Progenitor cell of endocrine pancreas (in vitro differentiated cells): ENCODE results near the gene FAM83F. TPM values are rescaled to one million over a fixed set of nuclear protein-coding genes. Genes with fewer than 3 reads are reported as not detected.
A peak's percentile ranks its signal among the peaks of the same experiment; 100 is the strongest.

Experiments used
- DNase-seq: peaks from one replicate; pipeline ENCODE4 v3.0.0; 2021; ENCODE audit warnings: low spot score; ENCODE audit not compliant: unreplicated experiment
- H3K27ac Mint-ChIP-seq: 2 replicates; pipeline ENCODE4 v1.8.0; 2021; ENCODE audit warnings: mild to moderate bottlenecking, moderate library complexity, mixed read lengths
- H3K27me3 Mint-ChIP-seq: 2 replicates; pipeline ENCODE4 v1.8.0; 2021; ENCODE audit warnings: mixed read lengths
- H3K36me3 Mint-ChIP-seq: 2 replicates; pipeline ENCODE4 v1.8.0; 2022; ENCODE audit warnings: mixed read lengths; ENCODE audit not compliant: insufficient read depth
- H3K4me1 Mint-ChIP-seq: 2 replicates; pipeline ENCODE4 v1.8.0; 2021; ENCODE audit warnings: low read depth, mixed read lengths
- H3K4me3 Mint-ChIP-seq: 2 replicates; pipeline ENCODE4 v1.8.0; 2021; ENCODE audit warnings: low read depth, mild to moderate bottlenecking, moderate library complexity, mixed read lengths
- H3K9me3 Mint-ChIP-seq: 2 replicates; pipeline ENCODE4 v1.8.0; 2021; ENCODE audit warnings: low read depth, mixed read lengths
- total RNA-seq: library from RNA; stranded (reverse); gene quantifications from 2 replicates; pipeline ENCODE4 v1.2.1, GENCODE V29; 2021
- TF ChIP-seq, protein P1 (sequence below): fragments of 200-600 bp; sonication (generic); IDR thresholded peaks from one replicate; pipeline ENCODE4 v1.5.0; 2021; ENCODE audit warnings: antibody characterized with exemption, mild to moderate bottlenecking; ENCODE audit not compliant: unreplicated experiment

Gene FAM83F
- total RNA-seq, 1 donor from 2014 or later, result 19.8 TPM

DNA sequence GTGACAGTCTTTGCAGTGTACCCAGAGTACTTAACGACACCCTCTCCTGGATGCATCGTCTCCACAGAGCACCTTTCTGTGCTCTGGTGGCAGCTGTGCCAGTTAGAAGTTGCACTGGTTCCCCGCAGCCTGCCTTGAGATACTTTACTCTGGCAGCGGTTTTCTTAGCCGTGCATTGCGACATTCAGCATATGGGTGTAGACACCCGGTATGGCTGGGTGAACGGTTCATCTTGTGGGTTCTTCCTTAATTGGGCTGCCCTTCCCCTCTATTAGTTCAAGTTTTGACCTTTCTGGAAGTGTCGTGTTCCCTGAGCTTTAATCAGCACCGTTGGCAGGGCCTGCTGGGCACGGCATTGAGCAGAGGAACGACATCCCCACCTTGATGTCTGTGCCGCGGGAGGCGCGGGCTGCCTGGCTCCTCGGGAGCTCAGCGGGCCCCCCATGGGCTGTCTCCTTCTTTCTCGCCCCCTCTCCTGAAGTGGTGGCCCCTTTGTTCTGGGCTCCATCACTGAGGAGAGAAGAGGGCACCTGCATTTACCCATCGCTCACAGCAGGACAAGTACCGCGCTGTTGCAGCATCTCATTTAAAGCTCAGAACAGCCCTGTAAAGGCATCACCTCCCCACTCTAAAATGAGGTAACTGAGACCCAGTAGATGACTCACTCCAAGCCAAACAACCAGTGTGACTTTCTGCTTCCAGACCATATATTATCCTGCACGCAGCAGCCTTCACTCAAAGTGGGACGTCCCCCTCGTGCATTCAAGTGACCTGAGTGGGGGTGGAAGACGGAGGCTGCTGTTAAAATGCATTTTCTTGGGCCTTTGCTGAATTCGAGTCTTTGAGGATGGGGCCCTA is 13.3 kb downstream of the FAM83F start:
- peaks cover 7% of the 10 kb centered on the region for H3K36me3 Mint-ChIP-seq
- DNase-seq, result no peak
- H3K27ac Mint-ChIP-seq, result peak overlapping the region; percentile 65
- peaks cover 32% of the 10 kb centered on the region for H3K4me1 Mint-ChIP-seq
- H3K9me3 Mint-ChIP-seq, result peaks cover under 1% of the 10 kb centered on the region
- H3K4me3 Mint-ChIP-seq, result no peak overlapping the region
- TF ChIP-seq, protein P1, sequence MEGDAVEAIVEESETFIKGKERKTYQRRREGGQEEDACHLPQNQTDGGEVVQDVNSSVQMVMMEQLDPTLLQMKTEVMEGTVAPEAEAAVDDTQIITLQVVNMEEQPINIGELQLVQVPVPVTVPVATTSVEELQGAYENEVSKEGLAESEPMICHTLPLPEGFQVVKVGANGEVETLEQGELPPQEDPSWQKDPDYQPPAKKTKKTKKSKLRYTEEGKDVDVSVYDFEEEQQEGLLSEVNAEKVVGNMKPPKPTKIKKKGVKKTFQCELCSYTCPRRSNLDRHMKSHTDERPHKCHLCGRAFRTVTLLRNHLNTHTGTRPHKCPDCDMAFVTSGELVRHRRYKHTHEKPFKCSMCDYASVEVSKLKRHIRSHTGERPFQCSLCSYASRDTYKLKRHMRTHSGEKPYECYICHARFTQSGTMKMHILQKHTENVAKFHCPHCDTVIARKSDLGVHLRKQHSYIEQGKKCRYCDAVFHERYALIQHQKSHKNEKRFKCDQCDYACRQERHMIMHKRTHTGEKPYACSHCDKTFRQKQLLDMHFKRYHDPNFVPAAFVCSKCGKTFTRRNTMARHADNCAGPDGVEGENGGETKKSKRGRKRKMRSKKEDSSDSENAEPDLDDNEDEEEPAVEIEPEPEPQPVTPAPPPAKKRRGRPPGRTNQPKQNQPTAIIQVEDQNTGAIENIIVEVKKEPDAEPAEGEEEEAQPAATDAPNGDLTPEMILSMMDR, result no peak
- peaks cover 3% of the 10 kb centered on the region for H3K27me3 Mint-ChIP-seq

DNA sequence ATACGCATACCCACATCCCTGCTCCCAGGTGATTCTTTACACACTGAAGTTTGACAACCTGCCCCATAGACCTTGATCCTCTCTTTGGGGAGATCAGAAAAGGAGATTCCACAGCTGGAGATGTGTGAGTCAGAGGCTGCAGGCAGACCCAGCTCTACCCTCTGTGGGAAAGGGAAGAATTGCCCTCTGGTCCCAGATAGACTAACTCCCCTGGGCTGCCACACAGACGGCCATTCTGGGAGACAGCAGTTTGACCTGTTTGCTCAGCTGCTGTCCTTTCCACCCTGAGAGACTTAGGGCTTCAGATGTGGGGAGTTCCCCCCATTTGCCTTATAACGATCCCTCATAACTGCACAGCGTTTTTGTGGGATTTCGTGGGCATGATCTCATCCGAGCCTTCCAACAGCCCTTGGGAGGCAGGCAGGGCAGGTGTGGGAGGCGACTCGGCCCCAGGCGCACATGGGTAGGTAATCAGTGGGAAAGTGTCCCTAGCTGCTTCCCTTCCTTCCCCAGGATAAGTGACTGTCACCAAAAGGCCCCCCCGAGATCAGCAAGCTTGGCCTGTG is 14.1 kb downstream of the FAM83F start:
- H3K27ac Mint-ChIP-seq, result no peak overlapping the region
- H3K4me1 Mint-ChIP-seq, result peaks cover 32% of the 10 kb centered on the region
- no peak overlapping the region for H3K4me3 Mint-ChIP-seq
- peaks cover 5% of the 10 kb centered on the region for H3K9me3 Mint-ChIP-seq
- no peak for DNase-seq
- H3K27me3 Mint-ChIP-seq, result peaks cover 3% of the 10 kb centered on the region
- peaks cover 10% of the 10 kb centered on the region for H3K36me3 Mint-ChIP-seq
- TF ChIP-seq, protein P1, result no peak

DNA sequence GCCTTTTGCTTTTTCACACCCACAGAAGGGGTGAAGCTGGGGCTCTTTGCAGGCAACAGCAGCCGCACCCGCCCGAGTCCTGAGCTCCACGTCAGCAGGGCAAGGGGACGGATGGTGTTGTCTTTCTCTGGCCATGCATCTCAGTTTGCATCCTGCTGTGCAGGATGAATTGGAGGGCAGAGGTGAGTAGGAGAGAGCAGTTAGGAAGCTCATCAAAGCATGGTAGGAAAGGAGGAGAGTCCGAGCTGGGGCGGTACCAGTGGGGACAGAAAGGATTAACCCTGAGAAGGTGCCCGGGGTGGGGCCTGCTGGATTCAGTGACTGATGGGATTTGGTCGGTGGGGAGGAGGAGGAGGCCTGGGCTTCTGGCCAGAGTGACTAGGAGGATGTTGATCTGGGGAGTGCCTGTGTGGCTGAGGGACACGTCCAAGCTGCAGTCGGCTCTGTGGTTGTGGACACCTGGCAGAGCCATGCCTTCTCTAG is 14.6 kb downstream of the FAM83F start:
- H3K4me3 Mint-ChIP-seq, result no peak overlapping the region
- H3K27me3 Mint-ChIP-seq, result peaks cover 3% of the 10 kb centered on the region
- DNase-seq, result no peak
- H3K4me1 Mint-ChIP-seq, result peaks cover 32% of the 10 kb centered on the region
- H3K27ac Mint-ChIP-seq, result no peak overlapping the region
- peaks cover 9% of the 10 kb centered on the region for H3K36me3 Mint-ChIP-seq
- H3K9me3 Mint-ChIP-seq, result peaks cover 5% of the 10 kb centered on the region
- TF ChIP-seq, protein P1, result no peak

DNA sequence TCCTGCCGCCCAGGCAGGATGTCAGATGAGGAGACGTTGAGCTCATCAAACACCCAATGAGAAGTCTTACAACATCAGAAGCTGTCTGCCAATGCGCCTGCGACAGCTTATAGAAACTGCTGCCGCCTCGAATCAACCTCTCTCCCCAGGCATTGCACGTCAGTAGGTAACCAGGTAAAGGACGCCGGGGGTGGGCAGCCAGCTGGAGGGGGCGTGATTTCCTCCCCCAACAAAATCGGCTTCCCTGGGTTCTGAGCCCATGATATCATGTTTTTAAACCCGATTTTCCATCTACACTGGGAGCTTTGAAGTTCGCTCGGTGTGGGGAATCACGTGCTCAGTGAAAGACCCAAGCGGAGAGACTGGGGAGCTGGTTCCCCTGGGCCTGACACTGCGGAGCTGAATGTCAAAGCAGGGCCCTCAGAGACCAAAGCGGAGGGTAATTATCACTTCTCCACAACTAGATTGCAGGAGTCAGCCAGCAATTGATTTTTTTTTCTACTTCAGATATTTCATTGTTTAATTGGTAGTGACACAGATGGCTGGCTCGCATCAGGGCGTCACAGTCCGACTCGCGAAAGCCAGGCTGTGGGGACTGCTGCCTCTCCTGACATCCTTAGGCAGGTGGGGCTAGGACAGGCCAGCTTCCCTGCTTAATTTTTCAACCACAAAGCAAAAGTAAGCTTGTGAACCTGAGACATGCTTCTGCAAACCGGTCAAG is 15.4 kb downstream of the FAM83F start:
- Mint-ChIP-seq H3K4me3 (no peak overlapping the region), H3K27ac (peak overlapping the region; percentile 49), H3K27me3 (peaks cover 3% of the 10 kb centered on the region), H3K9me3 (peaks cover 5% of the 10 kb centered on the region), H3K36me3 (peaks cover 6% of the 10 kb centered on the region), H3K4me1 (peaks cover 37% of the 10 kb centered on the region)
- DNase-seq, result no peak
- TF ChIP-seq, protein P1, result no peak

DNA sequence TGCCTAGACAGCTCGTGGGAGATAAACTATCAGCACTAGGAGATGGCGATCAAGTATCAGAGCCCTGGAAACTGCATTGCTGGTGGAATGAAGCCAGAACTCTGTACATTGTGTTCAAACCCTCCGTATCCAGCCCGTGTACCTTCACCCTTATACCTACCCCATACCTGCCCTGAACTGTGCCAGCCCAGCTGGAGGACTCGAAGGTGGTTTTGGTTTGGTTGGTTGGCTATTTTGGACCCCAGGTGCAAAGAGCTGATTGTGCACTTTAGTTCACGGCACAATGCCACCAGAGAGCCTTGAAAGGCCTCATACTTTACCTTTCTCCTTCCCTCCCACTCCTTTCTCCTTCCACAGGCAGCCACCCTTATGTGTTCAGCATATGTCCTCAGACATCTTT is 16.0 kb downstream of the FAM83F start:
- Mint-ChIP-seq H3K4me1 (peaks cover 42% of the 10 kb centered on the region), H3K27me3 (peaks cover 3% of the 10 kb centered on the region), H3K9me3 (peaks cover 5% of the 10 kb centered on the region), H3K27ac (peak overlapping the region; percentile 49), H3K4me3 (no peak overlapping the region), H3K36me3 (peaks cover 5% of the 10 kb centered on the region)
- TF ChIP-seq, protein P1, result no peak
- DNase-seq, result no peak
